DMS153 treated with DMSO at 0.1 percent for 48 hours (cell line): ENCODE results near the gene ACBD6.

Experiments
- DNase-seq: peaks from one replicate; lab custom pipeline; 2025; ENCODE audit not compliant: unreplicated experiment; lab: John Stamatoyannopoulos, UW

Gene ACBD6

GRCh38 chr1:180525715-180526039 lies 23.3 kb upstream of the ACBD6 start:
- no peak for DNase-seq

GRCh38 chr1:180524915-180525714 lies 22.7 kb upstream of the ACBD6 start:
- DNase-seq = no peak

GRCh38 chr1:180524160-180524914 lies 22.0 kb upstream of the ACBD6 start:
- DNase-seq = no peak

GRCh38 chr1:180522213-180522515 lies 19.8 kb upstream of the ACBD6 start:
- DNase-seq = no peak

GRCh38 chr1:180521474-180522212 lies 19.3 kb upstream of the ACBD6 start:
- no peak for DNase-seq

DNA sequence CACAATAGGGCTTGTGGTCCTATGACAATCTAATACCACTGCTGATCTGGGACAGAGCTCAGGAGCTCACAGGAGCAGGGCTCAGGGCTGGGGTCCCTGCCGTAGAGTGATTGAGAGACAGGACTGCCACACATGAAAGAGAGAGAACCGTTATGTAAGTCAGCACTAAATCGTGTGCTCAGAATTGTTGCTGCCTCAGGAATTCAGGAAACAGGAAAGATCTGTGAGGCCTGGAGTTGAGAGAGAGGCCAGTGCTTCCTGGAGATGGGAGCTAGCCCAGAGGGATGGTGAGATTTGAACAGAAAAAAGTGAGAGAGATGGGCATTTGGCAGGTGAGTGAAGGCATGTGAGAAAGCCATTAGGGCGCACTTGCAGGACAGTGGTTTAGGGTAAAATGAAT lies 17.5 kb upstream of the ACBD6 start:
- DNase-seq = no peak

- peak; percentile 95 for DNase-seq
Measured at GRCh38 chr1:180515857-180516388, 13.5 kb upstream of the ACBD6 start.

GRCh38 chr1:180515364-180515763 lies 13.0 kb upstream of the ACBD6 start:
- no peak for DNase-seq

GRCh38 chr1:180513531-180513930 lies 11.2 kb upstream of the ACBD6 start:
- no peak for DNase-seq

DNA sequence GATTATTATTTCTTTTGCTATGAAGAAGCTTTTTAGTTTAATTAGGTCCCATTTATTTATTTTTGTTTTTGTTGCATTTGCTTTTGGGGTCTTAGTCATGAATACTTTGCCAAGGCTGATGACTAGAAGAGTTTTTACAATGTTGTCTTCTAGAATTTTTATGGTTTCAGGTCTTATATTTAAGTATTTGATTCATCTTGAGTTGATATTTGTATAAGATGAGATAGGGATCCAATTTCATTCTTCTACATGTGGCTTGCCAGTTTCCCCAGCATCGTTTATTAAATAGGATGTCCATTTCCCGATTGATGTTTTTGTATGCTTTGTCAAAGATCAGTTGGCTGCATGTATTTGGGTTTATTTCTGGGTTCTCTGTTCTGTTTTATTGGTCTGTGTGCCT lies 8.5 kb upstream of the ACBD6 start:
- no peak for DNase-seq

DNA sequence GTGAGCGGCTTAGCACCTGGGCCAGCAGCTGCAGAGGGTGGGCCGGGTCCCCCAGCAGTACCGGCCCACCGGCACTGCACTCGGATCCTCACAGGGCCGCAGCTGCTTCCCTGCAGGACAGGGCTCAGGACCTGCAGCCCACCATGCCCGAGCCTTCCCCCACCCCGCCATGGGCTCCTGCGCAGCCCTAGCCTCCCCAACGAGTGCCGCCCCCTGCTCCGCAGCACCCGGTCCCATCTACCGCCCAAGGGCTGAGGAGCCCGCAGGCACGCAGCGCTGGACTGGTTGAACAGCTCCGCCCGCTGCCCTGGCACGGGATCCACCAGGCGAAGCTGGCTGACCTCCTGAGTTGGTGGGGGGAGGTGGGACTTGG lies 6.3 kb upstream of the ACBD6 start:
- DNase-seq = no peak

GRCh38 chr1:180507795-180508724 lies 5.7 kb upstream of the ACBD6 start:
- no peak for DNase-seq

DNA sequence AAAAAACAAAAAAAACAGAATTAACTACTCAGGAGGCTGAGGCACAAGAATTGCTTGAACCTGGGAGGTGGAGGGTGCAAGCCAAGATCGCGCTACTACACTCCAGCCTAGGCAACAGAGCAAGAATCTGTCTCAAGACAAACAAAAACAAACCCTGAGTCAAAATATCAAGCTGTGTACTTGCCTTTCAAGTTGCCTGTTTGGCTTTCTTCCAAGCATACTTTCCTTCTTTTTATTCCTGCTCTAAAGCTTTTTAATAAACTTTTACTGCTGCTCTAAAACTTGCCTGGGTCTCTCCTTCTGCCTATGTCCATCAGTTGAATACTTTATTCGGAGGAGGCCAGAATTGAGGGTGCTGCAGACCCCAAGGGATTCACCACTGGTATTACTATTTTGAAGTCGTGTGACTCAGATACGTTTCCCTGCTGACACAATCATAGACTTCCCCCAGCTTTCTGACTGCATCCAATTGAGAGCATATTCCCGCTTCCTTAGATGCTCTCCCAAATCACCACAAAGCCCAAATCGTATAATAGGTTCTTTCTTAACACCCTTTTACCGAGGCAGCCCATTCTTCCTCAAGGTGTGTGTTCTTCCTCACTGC lies 3.5 kb upstream of the ACBD6 start:
- DNase-seq = no peak

DNA sequence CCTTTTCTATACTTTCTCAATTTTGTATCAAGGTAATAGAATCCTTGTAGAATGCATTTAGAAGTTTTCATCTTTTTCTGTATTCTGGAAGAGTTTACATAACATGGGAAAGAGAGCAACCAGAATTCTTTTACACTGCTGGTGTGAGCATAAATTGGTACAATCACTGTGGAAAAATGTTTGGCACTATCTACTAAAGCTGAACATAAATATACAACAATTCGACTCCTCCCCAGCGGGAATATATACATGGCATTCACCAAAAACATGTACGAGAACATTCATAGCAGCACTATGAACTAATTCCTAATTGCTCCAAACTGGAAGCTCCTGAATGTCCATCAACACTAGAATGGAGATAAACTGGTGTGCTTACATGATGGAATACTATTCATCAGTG lies 1.8 kb upstream of the ACBD6 start:
- no peak for DNase-seq

GRCh38 chr1:180503280-180503862 lies 994 bp upstream of the ACBD6 start:
- no peak for DNase-seq

DNA sequence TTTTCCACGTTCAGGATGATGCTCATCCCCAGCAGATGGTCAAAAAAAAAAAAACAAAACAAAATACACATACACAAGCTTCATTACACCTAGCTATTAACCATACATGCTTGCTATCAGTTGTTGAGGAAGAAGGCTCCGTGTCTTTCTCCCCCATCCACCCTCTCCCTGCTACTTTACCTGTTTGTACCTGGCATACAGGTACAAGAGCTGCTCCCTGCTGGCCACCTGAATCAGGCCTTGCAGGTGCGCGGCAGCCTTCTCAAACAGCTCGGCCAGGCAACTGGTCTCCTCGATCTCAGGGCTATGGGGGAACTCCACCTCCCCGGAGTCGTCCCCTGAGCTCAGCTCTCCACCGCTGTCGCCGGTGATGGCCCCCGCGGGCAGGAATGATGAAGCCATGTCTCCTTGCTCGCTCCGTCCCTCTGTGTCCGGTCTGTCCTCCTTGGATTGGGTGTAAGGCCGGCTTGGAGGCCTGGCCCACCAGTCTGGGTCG lies 464 bp downstream of the ACBD6 start:
- peak; percentile 83 for DNase-seq

GRCh38 chr1:180500689-180501088 lies 1.7 kb downstream of the ACBD6 start:
- DNase-seq = no peak

DNA sequence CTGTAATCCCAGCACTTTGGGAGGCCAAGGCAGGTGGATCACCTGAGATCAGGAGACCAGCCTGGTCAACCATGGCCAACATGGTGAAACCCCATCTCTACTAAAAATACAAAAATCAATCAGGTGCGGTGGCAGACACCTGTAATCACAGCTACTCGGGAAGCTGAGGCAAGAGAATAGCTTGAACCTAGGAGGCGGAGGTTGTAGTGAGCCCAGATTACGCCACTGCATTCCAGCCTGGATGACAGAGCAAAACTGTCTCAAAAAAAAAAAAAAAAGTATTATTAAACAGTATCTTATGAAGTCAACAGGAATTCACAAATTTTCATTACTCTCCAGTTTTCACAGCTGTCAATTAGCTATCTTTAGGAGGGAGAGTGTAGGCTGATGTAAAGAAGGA lies 3.8 kb downstream of the ACBD6 start:
- DNase-seq = no peak

DNA sequence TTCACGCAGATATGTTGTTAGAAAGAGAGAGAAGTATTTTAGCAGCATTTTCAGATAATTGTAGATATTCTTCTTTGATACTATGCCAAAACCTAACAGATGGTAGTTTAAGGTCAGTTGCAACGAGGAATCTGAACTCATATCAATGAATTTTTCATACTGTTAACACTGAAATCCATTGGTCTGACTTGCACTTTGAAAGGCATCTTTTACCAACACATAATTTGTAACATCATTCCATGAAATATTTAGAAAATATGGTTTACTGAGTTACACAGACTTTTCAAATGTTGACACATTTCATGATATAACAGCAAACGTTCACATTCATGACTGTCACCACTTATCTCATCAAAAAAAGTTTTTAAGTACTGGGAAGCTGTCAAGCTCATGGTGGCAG lies 4.6 kb downstream of the ACBD6 start:
- no peak for DNase-seq

DNA sequence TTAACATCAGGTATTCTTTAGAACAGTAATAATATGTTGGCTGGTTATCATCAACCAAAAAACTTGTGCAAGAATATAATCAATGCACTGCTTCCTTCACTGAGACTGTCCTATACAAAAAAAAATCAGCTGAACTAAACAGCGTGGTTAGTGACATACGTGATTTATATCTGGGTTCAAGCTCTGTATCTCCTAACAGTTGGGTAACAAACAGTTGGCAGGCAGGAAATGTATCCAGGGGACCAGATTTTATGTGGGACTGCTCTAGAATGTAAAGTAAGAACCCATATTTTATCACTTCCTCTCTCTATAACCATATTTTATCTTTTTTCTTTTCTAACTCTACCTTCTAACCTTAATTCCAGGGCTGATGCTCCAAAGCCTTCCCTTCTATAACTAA lies 8.0 kb downstream of the ACBD6 start:
- DNase-seq = no peak
